Activated gamma-delta T cell treated with Interleukin-2 at 50 U/mL for 16 hours (primary cell): ENCODE results near the gene PUS3.
"Not testable (repeated sequence)": the region's sequence is repeated elsewhere in the genome, so short reads cannot be mapped to it uniquely, and the experiment has no call there.

Source experiments
- DNase-seq: peaks from one replicate; pipeline ENCODE4 v3.0.0-alpha.2; 2020

The PUS3 gene

DNA sequence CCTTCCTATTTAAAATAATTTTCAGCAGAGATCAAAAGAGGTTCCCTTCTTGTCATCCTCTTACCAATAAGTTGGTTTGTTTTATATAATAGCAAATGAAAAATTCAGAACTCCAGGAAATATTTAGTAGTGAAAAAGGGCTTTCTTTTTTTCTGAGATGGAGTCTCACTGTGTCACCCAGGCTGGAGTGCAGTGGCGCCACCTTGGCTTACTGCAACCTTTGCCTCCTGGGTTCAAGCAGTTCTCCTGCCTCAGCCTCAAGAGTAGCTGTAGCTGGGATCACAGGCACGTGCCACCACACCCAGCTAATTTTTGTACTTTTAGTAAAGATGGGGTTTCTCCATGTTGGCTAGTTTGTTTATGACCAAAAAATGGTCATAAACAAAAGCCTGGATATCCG, 11.6 kb upstream of the PUS3 start:
- DNase-seq, result not testable (repeated sequence)

GRCh38 chr11:125910226-125910849, 7.3 kb upstream of the PUS3 start:
- no peak for DNase-seq

GRCh38 chr11:125904678-125905077, 1.7 kb upstream of the PUS3 start:
- DNase-seq, result no peak

DNA sequence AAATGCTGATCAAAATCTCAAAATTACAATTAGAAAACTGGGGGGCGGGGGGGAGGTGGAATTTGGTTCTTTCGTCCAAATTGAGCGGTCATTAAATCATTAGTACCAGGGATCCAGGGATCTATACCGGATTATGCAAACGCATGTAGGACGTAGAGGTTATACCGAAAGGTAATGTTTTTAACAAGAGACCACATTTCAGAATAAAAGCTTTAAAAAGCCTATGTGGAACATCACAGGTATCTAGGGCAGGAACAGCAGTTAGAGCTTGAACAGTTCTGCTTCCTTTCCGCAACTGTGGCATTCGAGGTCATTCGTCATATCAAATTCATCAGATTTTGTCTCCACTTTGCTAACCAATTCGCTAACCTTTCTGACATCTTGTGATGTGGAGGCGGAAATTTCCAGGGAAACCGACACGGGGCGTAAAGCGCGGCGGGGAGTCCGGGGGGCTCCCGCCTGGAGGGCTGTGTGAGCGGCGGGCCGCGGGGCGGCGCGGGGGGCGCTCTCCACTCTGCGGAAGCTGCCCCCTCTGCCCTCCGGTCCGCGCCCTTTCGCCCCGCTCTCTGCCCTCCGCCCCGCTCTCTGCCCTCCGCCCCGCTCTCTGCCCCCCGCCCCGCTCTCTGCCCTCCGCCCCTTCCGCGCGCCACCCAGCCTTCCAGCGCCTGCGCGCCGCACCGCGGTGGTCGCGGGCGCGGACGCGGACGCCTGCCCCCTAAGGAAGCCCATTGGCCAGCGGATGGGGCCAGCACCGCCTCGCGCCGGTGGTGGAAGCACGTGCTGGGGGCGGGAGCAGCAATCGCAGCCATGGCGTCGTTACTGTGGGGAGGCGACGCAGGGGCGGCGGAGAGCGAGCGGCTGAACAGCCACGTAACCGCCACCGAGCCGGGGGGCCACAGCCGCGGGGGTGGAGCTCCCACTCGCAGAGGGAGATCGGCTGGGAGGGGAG, 979 bp upstream of the PUS3 start, which contains the start of gene DDX25:
DDX25 (plus strand) TSS at position 798 of the 949 bp plus-strand sequence; CDS start at position 808, 10 bp downstream.
- peak; percentile 19 for DNase-seq

DNA sequence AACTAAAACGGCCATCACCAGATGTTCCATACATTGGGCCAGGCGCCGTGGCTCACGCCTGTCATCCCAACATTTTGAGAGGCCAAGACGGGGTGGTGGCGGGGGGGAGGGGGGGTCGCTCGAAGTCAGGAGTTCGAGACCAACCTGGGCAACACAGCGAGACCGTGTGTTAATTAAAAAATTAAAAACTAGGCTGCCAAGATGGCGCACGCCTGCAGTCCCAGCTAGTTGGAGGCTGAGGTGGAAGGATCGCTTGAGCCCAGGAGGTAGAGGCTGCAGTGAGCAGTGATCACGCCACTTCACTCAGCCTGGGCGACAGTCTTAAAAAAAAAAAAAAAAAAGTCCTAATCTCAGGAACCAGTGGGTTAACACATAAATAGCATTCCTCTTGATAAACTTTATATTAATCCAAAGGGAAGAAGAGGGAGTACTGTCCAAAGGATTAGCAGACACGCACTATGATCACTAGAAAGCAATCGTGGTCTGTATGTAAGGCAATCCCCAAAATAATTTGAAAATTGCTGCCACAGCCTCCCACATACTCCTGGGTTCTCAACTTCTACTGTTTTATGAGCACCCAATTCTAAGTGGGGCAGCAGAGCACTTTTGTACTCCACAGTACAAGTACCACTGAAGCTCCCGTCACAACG, 604 bp downstream of the PUS3 start:
- no peak for DNase-seq

GRCh38 chr11:125901872-125902271, 1.1 kb downstream of the PUS3 start:
- DNase-seq, result no peak

DNA sequence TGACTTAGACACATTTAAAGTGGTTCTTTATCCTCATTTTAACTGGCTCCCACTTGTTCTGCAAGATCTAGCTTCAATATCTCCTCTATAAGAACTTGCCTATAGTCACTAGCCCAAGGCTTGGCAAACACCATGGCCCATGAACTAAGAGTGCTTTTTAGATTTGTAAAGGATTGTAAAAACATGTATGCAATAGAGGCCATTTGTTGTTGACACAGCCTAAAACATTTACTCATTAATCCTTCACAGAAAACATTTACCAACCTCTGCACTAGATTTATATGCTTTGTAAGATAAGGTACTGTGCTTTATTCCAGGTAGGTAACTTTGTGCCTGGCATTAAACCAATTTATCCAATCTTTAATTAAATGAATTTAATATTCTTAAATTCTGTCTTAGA, 10.0 kb downstream of the PUS3 start:
- DNase-seq, result no peak

DNA sequence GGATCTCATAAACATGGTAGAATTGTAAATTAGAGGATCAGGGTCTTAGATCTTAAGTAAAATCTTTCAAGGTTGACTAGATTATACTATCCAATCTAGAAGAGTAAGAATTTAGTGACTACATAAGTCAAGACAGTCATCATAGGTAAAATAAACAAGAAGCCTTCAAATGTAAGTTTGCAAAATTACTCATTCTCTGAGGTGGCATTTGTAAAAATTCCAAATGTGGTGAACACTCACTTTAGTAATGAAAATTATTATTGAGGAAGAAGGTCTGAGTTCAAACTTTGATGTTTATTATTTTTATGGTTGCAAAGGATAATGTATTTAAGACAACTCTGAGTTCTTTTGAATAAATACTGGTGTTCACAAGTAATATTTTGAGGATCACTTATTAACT, 10.9 kb downstream of the PUS3 start:
- no peak for DNase-seq

DNA sequence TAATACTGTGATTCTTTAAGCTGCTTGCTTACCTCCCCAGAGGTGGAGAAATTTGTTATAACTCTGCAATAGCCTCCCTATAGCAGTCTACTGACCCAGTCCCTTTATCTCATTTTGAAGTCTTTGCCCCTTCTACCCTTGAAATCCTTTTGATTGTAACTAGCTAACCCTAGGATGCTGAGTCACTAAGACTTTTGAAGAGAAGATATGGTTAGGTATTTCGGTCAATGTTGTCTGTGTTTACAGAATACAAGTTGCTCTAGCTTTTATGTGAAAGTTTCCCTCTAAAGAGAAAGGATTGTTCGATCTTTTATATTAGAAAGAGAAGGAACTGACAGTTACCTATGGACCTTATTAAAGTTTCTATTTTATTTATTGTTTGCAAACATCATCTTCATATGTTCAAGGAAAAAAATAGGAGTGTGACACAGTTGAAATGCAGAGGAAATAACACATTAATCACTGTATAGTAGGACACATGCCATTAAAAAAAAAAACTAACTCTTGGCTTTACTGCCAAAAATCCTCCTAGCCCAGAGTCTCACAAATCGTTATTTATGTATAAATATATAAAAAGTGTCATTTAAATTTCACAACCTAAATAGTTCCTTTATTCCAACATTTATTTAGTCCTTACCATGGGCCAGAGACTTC, 12.4 kb downstream of the PUS3 start:
- no peak for DNase-seq

DNA sequence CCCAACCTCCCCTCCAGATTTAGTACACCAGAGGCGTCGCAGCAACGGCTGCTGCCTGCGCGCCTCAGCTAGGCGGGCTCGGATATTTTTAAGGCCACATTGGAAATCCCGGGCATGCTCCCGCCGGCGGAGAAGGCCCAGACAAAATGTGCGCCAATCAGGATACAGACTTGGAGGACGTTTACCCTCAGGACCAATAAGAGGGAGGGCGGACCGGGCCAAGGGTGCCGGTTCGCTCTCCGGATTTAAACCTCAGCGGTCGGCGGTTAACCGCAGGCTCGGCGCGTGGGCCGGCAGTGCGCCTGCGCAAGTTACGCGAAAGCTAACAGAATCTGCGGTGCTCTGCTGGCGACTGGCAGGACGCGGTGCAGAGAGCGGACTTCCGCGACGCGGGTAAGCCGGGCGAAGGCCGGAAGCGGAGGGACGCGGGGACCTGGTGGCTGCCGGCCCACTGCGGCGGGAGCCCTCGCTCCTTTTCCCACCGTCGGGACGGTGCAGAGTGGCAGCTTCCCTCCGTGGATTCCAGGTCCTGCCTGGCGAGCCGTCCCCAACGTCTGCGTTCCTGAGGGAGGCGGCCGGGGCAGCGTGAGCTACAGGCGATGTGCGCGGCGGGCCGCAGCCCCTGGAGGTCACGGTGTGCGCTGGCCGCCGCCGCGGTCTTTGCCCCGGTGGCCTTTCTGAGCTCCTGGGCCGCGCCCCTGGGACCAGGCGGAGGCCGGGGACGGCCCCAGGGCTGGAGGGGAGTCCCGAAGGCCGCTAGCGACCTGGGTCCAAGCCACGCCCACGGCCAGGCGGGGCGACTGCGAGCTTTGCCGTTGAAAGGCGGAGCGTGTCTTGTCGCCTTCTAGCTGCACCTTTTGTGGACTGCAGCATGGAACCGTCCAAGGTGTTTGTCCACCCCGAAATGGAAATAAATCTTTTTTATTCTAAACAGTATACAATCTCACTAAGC, 15.4 kb downstream of the PUS3 start, which contains the start of gene HYLS1:
HYLS1 (plus strand) TSS at position 296 of the 952 bp plus-strand sequence. CDS start 11,701 bp downstream, outside the sequence.
- DNase-seq, result peak; percentile 90

DNA sequence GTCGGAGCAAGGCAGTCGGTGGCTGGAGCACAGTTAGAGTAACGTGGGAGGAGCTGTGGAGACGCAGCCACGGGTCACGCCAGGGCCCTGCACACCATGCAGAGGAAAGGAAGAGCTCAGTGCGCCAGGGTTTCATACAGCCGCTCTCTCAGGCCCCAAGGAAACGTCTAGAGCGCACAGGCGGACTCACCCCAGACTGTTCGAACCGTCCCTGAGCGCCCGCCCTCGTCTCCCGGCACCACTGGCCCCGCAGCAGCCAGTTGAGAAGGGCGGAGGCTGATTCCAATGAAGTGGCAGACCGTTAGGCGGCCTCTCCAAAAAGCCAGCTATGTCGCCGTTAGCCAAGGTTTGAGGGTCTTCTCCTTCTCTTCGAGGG, 16.0 kb downstream of the PUS3 start:
- DNase-seq, result peak; percentile 22

GRCh38 chr11:125883375-125883774, 19.6 kb downstream of the PUS3 start:
- DNase-seq, result no peak

DNA sequence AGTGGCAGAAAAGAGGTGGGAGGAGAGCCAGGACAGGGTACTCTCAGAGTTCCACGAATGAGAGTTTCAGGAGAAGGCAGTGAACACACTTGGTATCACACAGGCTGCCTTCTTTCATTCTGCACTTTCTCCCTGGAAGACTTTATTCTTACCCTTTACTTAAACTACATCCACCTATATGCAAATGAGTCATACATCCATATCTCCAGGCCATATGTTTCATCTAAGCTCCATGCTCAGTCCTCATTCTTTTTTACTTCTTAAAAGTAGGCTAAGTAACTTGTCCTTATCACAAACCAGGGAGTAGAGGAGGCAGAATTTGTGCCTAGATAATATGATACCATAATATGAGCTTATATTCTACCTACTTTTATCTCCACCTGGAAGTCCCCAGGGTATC, 21.7 kb downstream of the PUS3 start:
- no peak for DNase-seq

- DNase-seq, result peak; percentile 29
Measured at GRCh38 chr11:125874556-125875124, 28.4 kb downstream of the PUS3 start.

GRCh38 chr11:125873881-125874555, 29.0 kb downstream of the PUS3 start:
- DNase-seq, result no peak

- no peak for DNase-seq
Measured at GRCh38 chr11:125872138-125872491, 30.9 kb downstream of the PUS3 start.

DNA sequence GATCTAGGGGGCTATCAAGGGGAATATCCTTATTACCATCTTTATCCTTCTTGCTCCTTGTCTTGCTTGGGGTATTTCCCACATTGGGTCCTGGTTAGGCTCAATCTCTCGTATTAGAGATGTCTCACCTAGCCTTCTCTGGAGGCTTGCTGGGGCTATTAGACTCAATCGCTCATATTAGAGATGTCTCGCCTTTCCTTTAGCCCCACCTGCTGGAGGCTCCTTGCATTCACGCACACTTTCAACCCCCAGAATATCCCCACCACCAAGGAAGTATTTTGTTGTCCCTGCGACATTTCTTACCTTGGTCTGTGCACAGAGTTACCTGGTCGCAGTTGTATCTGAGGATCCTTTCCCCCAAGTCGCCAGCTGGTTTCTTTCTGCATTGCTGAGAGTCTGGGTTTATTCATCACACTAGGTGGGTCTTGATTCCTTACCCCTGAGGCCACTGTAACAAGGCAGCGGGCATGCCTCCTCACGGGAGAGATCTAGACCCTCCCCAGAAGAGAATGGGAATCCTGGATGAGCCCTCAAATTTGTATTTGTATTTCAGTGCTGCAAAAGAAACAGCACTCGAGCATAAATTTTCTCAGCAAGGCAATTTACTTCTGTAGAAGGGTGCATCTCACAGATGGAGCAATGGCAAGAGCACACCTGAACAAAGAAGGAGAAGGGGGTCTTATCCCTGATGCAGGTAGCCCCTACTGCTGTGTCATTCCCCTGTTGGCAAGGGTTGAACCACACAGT, 31.4 kb downstream of the PUS3 start:
- DNase-seq, result no peak

- no peak for DNase-seq
Measured at GRCh38 chr11:125869521-125869920, 33.5 kb downstream of the PUS3 start.

DNA sequence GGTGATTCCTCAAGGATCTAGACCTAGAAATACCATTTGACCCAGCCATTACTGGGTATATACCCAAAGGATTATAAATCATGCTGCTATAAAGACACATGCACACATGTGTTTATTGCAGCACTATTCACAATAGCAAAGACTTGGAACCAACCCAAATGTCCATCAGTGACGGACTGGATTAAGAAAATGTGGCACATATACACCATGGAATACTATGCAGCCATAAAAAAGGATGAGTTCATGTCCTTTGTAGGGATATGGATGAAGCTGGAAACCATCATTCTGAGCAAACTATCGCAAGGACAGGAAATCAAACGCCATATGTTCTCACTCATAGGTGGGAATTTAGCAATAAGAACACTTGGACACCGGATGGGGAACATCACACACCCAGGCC, 37.7 kb downstream of the PUS3 start:
- DNase-seq, result not testable (repeated sequence)

- not testable (repeated sequence) for DNase-seq
Measured at GRCh38 chr11:125862786-125863185, 40.2 kb downstream of the PUS3 start.
